SU-DHL-6 (cell line): ENCODE results near the gene NFKBIA.
"Not testable (repeated sequence)": the region's sequence is repeated elsewhere in the genome, so short reads cannot be mapped to it uniquely, and the experiment has no call there.

ENCODE experiments used
- H2AFZ ChIP-seq: fragments of 200-600 bp; sonication (generic); 2 replicates; pipeline ENCODE4 v1.6.1; 2014; ENCODE audit warnings: low read depth, mild to moderate bottlenecking, moderate library complexity, mixed read lengths, antibody characterized with exemption, low read length; ENCODE audit not compliant: severe bottlenecking
- H3F3A ChIP-seq: fragments of 200-600 bp; shearing (Covaris generic); 2 replicates; pipeline ENCODE4 v1.6.0; 2016; ENCODE audit warnings: antibody characterized with exemption, mild to moderate bottlenecking; ENCODE audit not compliant: insufficient read depth
- H3K27ac ChIP-seq: fragments of 200-600 bp; sonication (generic); 2 replicates; pipeline ENCODE4 v1.5.1; 2016; ENCODE audit warnings: low read depth, mild to moderate bottlenecking, low read length, moderate library complexity, mixed read lengths
- H3K27me3 ChIP-seq: fragments of 200-600 bp; sonication (generic), shearing (Covaris generic); 2 replicates; pipeline ENCODE4 v1.6.0; 2014; ENCODE audit warnings: mild to moderate bottlenecking, low read length
- H3K36me3 ChIP-seq: fragments of 200-600 bp; sonication (generic); 2 replicates; pipeline ENCODE4 v1.6.1; 2014; ENCODE audit warnings: mild to moderate bottlenecking, low read length, mixed read lengths
- H3K4me2 ChIP-seq: fragments of 300-600, 200-600 bp; shearing (Covaris generic), sonication (generic); 2 replicates; pipeline ENCODE4 v1.6.0; 2014; ENCODE audit warnings: low read length, low read depth, mild to moderate bottlenecking; ENCODE audit not compliant: poor library complexity, severe bottlenecking
- H3K4me3 ChIP-seq: fragments of 200-600 bp; sonication (generic); 2 replicates; pipeline ENCODE4 v1.5.1; 2014; ENCODE audit warnings: antibody characterized with exemption, low read length, mild to moderate bottlenecking, mixed read lengths; ENCODE audit not compliant: insufficient read depth, poor library complexity, severe bottlenecking
- H3K79me2 ChIP-seq: fragments of 200-600 bp; sonication (generic); 2 replicates; pipeline ENCODE4 v1.6.1; 2014; ENCODE audit warnings: mild to moderate bottlenecking, low read length, moderate library complexity; ENCODE audit not compliant: insufficient read depth
- H3K9ac ChIP-seq: fragments of 200-600 bp; sonication (generic); 2 replicates; pipeline ENCODE4 v1.7.0; 2014; ENCODE audit warnings: mild to moderate bottlenecking, low read length
- H3K9me2 ChIP-seq: fragments of 200-600 bp; sonication (generic); replicated peaks from 2 replicates; pipeline ENCODE4 v1.6.1; 2014; ENCODE audit warnings: low read length; ENCODE audit not compliant: insufficient read depth
- H3K9me3 ChIP-seq: fragments of 200-600 bp; sonication (generic); 2 replicates; pipeline ENCODE4 v1.6.1; 2014; ENCODE audit warnings: low read length, mixed read lengths; ENCODE audit not compliant: insufficient read depth
- H4K20me1 ChIP-seq: fragments of 200-600 bp; sonication (generic); 2 replicates; pipeline ENCODE4 v1.6.1; 2014; ENCODE audit warnings: low read depth, mild to moderate bottlenecking, antibody characterized with exemption, low read length, moderate library complexity, mixed read lengths
- EZH2phosphoT487 ChIP-seq: fragments of 200-600 bp; sonication (generic), shearing (Covaris generic); conservative IDR thresholded peaks from 2 replicates; pipeline ENCODE4 v1.6.1; 2018; ENCODE audit warnings: mild to moderate bottlenecking, antibody characterized with exemption, low read length, moderate library complexity, mixed read lengths
- TF ChIP-seq, protein P1 (sequence below): fragments of 200-600 bp; sonication (generic); IDR thresholded peaks from one replicate; pipeline ENCODE4 v1.5.1; 2017; ENCODE audit warnings: antibody characterized with exemption, mild to moderate bottlenecking, low read length, moderate library complexity; ENCODE audit not compliant: insufficient read depth, poor library complexity, severe bottlenecking

NFKBIA gene

DNA sequence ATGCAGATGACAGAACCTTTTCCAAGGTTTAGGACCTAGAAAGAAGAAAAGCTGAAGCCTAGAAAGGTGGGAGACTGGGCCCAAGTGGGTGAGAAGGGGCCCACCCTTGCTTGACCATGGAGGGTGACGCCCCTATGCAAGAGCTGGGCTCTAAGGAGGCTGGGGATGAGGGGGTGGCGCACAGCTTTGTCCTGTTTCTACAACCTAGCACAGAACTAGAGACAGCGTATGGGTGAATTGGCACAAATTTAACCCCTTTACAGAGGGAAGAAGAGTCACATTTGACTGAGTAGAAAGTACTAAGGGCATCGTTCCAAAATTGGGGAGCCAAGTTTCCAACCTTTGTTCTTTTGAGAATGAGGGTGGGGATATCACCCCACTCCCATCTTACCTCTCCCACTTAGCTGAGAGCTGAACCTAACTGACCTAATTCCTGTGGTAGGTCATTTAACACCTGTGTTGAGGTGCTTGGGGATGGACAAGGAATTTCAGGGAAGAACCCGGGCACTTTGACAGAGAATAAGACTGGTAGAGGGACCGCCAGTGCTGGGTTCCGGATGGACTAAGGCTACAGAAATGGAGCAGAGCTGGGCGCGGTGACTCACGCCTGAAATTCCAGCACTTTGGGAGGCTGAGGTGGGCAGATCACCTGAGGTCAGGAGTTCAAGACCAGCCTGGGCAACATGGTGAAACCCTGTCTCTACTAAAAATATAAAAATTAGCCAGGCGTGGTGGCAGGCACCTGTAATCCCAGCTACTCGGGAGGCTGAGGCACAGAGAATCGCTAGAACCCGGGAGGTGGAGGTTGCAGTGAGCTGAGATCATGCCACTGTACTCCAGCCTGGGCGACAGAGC, 5.2 kb downstream of the NFKBIA start:
- Histone ChIP-seq H3K36me3 (peaks cover 33% of the 10 kb centered on the region), H3K9ac (no peak overlapping the region), H3K79me2 (peaks cover 11% of the 10 kb centered on the region; the same call in 1 of the 2 replicates), H3K4me3 (no peak overlapping the region), H3K4me2 (no peak overlapping the region), H4K20me1 (peaks cover 4% of the 10 kb centered on the region; the same call in 1 of the 2 replicates), H2AFZ (no peak overlapping the region), H3K9me3 (no peaks in the 10 kb centered on the region), H3K9me2 (no peaks in the 10 kb centered on the region), H3F3A (peaks cover 43% of the 10 kb centered on the region), H3K27me3 (no peaks in the 10 kb centered on the region), H3K27ac (no peak overlapping the region)
- TF ChIP-seq, protein P1, sequence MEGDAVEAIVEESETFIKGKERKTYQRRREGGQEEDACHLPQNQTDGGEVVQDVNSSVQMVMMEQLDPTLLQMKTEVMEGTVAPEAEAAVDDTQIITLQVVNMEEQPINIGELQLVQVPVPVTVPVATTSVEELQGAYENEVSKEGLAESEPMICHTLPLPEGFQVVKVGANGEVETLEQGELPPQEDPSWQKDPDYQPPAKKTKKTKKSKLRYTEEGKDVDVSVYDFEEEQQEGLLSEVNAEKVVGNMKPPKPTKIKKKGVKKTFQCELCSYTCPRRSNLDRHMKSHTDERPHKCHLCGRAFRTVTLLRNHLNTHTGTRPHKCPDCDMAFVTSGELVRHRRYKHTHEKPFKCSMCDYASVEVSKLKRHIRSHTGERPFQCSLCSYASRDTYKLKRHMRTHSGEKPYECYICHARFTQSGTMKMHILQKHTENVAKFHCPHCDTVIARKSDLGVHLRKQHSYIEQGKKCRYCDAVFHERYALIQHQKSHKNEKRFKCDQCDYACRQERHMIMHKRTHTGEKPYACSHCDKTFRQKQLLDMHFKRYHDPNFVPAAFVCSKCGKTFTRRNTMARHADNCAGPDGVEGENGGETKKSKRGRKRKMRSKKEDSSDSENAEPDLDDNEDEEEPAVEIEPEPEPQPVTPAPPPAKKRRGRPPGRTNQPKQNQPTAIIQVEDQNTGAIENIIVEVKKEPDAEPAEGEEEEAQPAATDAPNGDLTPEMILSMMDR = no peak

DNA sequence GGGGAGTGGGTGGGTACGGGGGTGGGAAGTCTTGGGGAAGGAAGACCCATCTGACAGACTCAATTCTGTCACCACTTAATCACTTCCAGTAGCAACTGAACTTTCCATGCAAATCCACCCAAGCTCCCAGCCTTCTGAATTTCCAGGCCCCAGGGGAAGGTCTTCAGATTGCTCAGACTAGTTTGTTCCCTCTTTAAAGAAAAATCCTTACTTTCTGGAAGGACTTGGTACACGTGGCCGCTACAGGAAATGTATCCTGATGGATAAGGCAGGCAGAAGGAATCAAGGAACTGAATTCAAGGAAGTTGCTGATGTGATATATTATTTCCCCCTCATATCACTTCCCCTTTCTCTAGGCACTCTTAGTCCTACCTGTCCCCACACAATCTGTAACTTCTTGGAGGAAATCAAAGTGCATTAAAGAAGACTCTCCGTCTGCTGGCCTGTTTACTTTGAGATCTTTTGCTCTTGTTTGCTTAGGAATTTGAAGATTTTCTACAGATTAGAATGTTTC, 6.4 kb downstream of the NFKBIA start:
- Histone ChIP-seq H3K4me2 (no peak overlapping the region), H3K9me2 (no peaks in the 10 kb centered on the region), H2AFZ (no peak overlapping the region), H3K4me3 (no peak overlapping the region), H3K36me3 (peaks cover 28% of the 10 kb centered on the region), H4K20me1 (peaks cover under 1% of the 10 kb centered on the region; the same call in 1 of the 2 replicates), H3K27ac (peak overlapping the region; percentile 45; the same call in 1 of the 2 replicates), H3F3A (peaks cover 38% of the 10 kb centered on the region), H3K9me3 (no peaks in the 10 kb centered on the region), H3K27me3 (no peaks in the 10 kb centered on the region), H3K79me2 (0 out of 2 replicates have a peak, but pooled peaks cover 7% of the 10 kb centered on the region), H3K9ac (no peak overlapping the region)
- TF ChIP-seq, protein P1 = no peak
- no peak for TF ChIP-seq EZH2phosphoT487

DNA sequence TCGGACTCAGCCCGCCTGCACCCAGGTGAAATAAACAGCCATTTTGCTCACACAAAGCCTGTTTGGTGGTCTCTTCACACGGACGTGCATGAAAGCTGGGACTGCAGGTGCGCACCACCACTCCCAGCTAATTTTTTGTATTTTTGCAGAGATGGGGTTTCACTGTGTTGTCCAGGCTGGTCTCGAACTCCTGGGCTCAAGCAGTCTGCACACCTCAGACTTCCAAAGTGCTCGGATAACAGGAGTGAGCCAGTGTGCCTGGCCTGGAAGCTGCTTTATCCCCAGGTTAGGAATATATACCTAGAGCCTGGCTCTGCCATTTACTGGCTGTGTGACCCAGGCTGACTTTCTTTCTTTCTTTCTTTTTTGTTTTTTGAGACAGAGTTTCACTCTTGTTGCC, 7.9 kb downstream of the NFKBIA start:
- not testable (repeated sequence) for H3K4me2 ChIP-seq, H3K79me2 ChIP-seq, H3K9ac ChIP-seq, H3K4me3 ChIP-seq, H4K20me1 ChIP-seq, H3K9me2 ChIP-seq, H2AFZ ChIP-seq, H3K9me3 ChIP-seq, H3K27ac ChIP-seq, H3K27me3 ChIP-seq
- peaks cover 13% of the 10 kb centered on the region for H3K36me3 ChIP-seq
- peaks cover 23% of the 10 kb centered on the region for H3F3A ChIP-seq

DNA sequence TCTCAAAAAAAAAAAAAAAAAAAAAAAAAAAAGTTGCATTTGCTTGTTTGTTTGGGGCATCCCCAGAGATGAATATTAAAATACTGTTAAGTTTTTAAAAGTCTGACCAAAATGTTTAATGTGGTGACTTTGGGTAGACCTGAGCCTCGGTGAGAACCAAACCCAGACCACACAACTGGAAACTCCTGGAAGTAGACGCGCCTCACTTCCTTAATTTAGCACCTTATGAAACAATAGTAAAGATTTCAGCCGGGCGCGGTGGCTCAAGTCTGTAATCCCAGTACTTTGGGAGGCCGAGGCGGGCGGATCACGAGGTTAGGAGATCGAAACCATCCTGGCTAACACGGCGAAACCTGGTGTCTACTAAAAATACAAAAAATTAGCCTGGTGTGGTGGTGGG, 9.3 kb downstream of the NFKBIA start:
- H3F3A ChIP-seq = peaks cover 10% of the 10 kb centered on the region
- H3K36me3 ChIP-seq = no peaks in the 10 kb centered on the region
- H3K9ac ChIP-seq = no peak overlapping the region
- no peaks in the 10 kb centered on the region for H4K20me1 ChIP-seq
- no peak overlapping the region for H2AFZ ChIP-seq
- H3K4me2 ChIP-seq = no peak overlapping the region
- no peak overlapping the region for H3K27ac ChIP-seq
- H3K9me2 ChIP-seq = no peaks in the 10 kb centered on the region
- H3K9me3 ChIP-seq = no peaks in the 10 kb centered on the region
- H3K27me3 ChIP-seq = no peaks in the 10 kb centered on the region
- H3K4me3 ChIP-seq = no peak overlapping the region
- TF ChIP-seq EZH2phosphoT487 = no peak
- TF ChIP-seq, protein P1 = no peak
- no peaks in the 10 kb centered on the region for H3K79me2 ChIP-seq
